Suprapubic skin (tissue), 4 donors: Measurements from ENCODE around the gene GABRA5. TPM values are rescaled to one million over a fixed set of nuclear protein-coding genes. Genes with fewer than 3 reads are reported as not detected.

ENCODE experiments used
- DNase-seq, 2 donors: peaks; one replicate each; pipeline ENCODE4 v3.0.0-alpha.2; 2019; ENCODE audit warnings: low spot score in 2 of 2
- H3K27ac ChIP-seq: fragments of 200-600 bp; sonication (generic); one replicate; pipeline ENCODE4 v1.5.1; 2019
- H3K27me3 ChIP-seq: fragments of 200-600 bp; sonication (generic); one replicate; pipeline ENCODE4 v1.5.1; 2019
- H3K36me3 ChIP-seq: fragments of 200-600 bp; sonication (generic); one replicate; pipeline ENCODE4 v1.5.1; 2019
- H3K4me1 ChIP-seq: fragments of 200-600 bp; sonication (generic); one replicate; pipeline ENCODE4 v1.5.1; 2019
- H3K4me3 ChIP-seq: fragments of 200-600 bp; sonication (generic); one replicate; pipeline ENCODE4 v1.5.1; 2019; ENCODE audit warnings: mild to moderate bottlenecking
- H3K9me3 ChIP-seq: fragments of 200-600 bp; sonication (generic); one replicate; pipeline ENCODE4 v1.5.1; 2019
- CTCF ChIP-seq, 2 donors: fragments of 200-600 bp in 1 of 2; fragments of 450-650 bp in 1 of 2; sonication (generic) in 1 of 2; IDR thresholded peaks; one replicate each; pipeline ENCODE4 v1.5.1; 2016 to 2019; ENCODE audit warnings: antibody characterized with exemption in 2 of 2, mild to moderate bottlenecking in 1 of 2, moderate library complexity in 1 of 2
- EP300 ChIP-seq: sonication (generic); formaldehyde crosslinking; IDR thresholded peaks from one replicate; pipeline ENCODE4 v1.6.1; 2017; ENCODE audit warnings: antibody characterized with exemption
- POLR2A ChIP-seq, 2 donors: fragments of 450-650 bp; IDR thresholded peaks; one replicate each; pipeline ENCODE4 v1.6.1; 2017; ENCODE audit warnings: antibody characterized with exemption in 2 of 2, mild to moderate bottlenecking in 2 of 2, moderate library complexity in 2 of 2
- POLR2AphosphoS5 ChIP-seq, 3 donors: sonication (generic); formaldehyde crosslinking; IDR thresholded peaks; one replicate each; pipeline ENCODE4 v1.6.1; 2017; ENCODE audit warnings: antibody characterized with exemption in 3 of 3
- WGBS: methylation state at CpG from one replicate; pipeline ENCODE4 v1.1.5; 2018; 5-methylcytosine and 5-hydroxymethylcytosine counted together
- total RNA-seq, 4 donors: library from RNA; depleted of rRNA; stranded (reverse); fragments of >200 nt; gene quantifications; one replicate each; pipeline ENCODE4 v1.1.0, GENCODE V29; 2016

Gene GABRA5
- total RNA-seq, 4 donors from 2014 or later, result not detected

GRCh38 chr15:26974120-26974780 is 107.4 kb downstream of the GABRA5 start:
- no peak overlapping the region for H3K4me3 ChIP-seq
- H3K36me3 ChIP-seq, result no peaks in the 10 kb centered on the region
- no peak overlapping the region for H3K27ac ChIP-seq
- H3K27me3 ChIP-seq, result peaks cover 30% of the 10 kb centered on the region
- DNase-seq, result no peak
- TF ChIP-seq CTCF (IDR thresholded peaks at IDR 0.05), result peak in 1 of 2 donors; percentile 19
- no peak for TF ChIP-seq POLR2A (IDR thresholded peaks at IDR 0.05)
- no peak for TF ChIP-seq POLR2AphosphoS5 (IDR thresholded peaks at IDR 0.05)
- H3K4me1 ChIP-seq, result peaks cover 2% of the 10 kb centered on the region
- no peaks in the 10 kb centered on the region for H3K9me3 ChIP-seq
- WGBS, result 35% methylated on average over 9 of the region's 9 CpGs

DNA sequence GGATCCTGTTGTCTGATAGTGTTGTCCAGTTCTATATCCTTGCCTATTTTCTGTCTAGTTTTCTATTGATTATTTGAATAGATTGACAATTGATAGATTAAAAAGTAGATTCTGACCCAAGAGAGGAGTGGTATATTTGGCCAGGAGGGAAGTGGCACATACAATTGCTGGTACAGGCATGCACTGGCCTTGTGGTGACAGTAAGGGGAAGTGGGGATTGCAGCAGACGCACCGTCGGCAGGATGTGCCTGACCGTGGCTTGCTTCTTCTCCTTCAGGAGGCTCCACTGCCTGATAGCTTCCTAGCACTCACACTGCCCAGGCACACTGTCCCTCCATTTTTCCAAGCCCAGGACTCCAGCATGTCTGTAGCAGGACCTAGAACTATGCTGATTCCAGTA is 114.6 kb downstream of the GABRA5 start:
- 80% methylated on average over 4 of the region's 4 CpGs for WGBS
- H3K36me3 ChIP-seq, result no peaks in the 10 kb centered on the region
- no peak for DNase-seq
- no peaks in the 10 kb centered on the region for H3K27me3 ChIP-seq
- no peak overlapping the region for H3K4me3 ChIP-seq
- no peak for TF ChIP-seq CTCF (IDR thresholded peaks at IDR 0.05)
- TF ChIP-seq POLR2AphosphoS5 (IDR thresholded peaks at IDR 0.05), result no peak
- no peak for TF ChIP-seq EP300
- no peak for TF ChIP-seq POLR2A (IDR thresholded peaks at IDR 0.05)
- H3K4me1 ChIP-seq, result no peaks in the 10 kb centered on the region
- H3K9me3 ChIP-seq, result no peaks in the 10 kb centered on the region
- no peak overlapping the region for H3K27ac ChIP-seq

GRCh38 chr15:26983822-26984221 is 117.0 kb downstream of the GABRA5 start:
- 88% methylated on average over 8 of the region's 8 CpGs for WGBS
- no peaks in the 10 kb centered on the region for H3K36me3 ChIP-seq
- H3K9me3 ChIP-seq, result no peaks in the 10 kb centered on the region
- no peaks in the 10 kb centered on the region for H3K4me1 ChIP-seq
- H3K4me3 ChIP-seq, result no peak overlapping the region
- no peaks in the 10 kb centered on the region for H3K27me3 ChIP-seq
- DNase-seq, result no peak
- TF ChIP-seq EP300 (no peak), POLR2AphosphoS5 (IDR thresholded peaks at IDR 0.05) (no peak), CTCF (IDR thresholded peaks at IDR 0.05) (no peak), POLR2A (IDR thresholded peaks at IDR 0.05) (no peak)
- no peak overlapping the region for H3K27ac ChIP-seq

GRCh38 chr15:26985050-26985449 is 118.2 kb downstream of the GABRA5 start:
- Histone ChIP-seq H3K27me3 (no peaks in the 10 kb centered on the region), H3K36me3 (no peaks in the 10 kb centered on the region), H3K9me3 (no peaks in the 10 kb centered on the region), H3K4me3 (no peak overlapping the region), H3K4me1 (no peaks in the 10 kb centered on the region), H3K27ac (no peak overlapping the region)
- TF ChIP-seq POLR2A (IDR thresholded peaks at IDR 0.05), result no peak
- no peak for TF ChIP-seq EP300
- TF ChIP-seq CTCF (IDR thresholded peaks at IDR 0.05), result no peak
- no peak for TF ChIP-seq POLR2AphosphoS5 (IDR thresholded peaks at IDR 0.05)
- WGBS, result 83% methylated on average over 4 of the region's 4 CpGs
- DNase-seq, result no peak

GRCh38 chr15:26996250-26996649 is 129.4 kb downstream of the GABRA5 start:
- WGBS, result 91% methylated on average over 2 of the region's 2 CpGs
- no peaks in the 10 kb centered on the region for H3K4me1 ChIP-seq
- H3K4me3 ChIP-seq, result no peak overlapping the region
- peaks cover 14% of the 10 kb centered on the region for H3K9me3 ChIP-seq
- DNase-seq, result no peak
- H3K27ac ChIP-seq, result no peak overlapping the region
- TF ChIP-seq POLR2AphosphoS5 (IDR thresholded peaks at IDR 0.05) (no peak), CTCF (IDR thresholded peaks at IDR 0.05) (no peak), POLR2A (IDR thresholded peaks at IDR 0.05) (no peak), EP300 (no peak)
- H3K36me3 ChIP-seq, result no peaks in the 10 kb centered on the region
- no peaks in the 10 kb centered on the region for H3K27me3 ChIP-seq

Other genes with a start within 250 kb of the GABRA5 start
- gene GABRB3, start 94.0 kb upstream of the GABRA5 start, total RNA-seq, result 1 to 10 TPM in 3 of 4 donors, under 1 TPM in 1; 0.48 to 4.8 (median 2.2) TPM
- 1 to 10 TPM in 2 of 4 donors, under 1 TPM in 1, not detected in 1; 0.97 to 3.9 (median 3.6) TPM for gene GABRG3, start 104.1 kb downstream of the GABRA5 start, total RNA-seq